H9 (cell line): Measurements from ENCODE around the gene NKX1-2. TPM values are rescaled to one million over a fixed set of nuclear protein-coding genes. Genes with fewer than 3 reads are reported as not detected.

Experiments used
- DNase-seq: peaks from one replicate; pipeline ENCODE4 v3.0.0-alpha.2; 2017
- H2AFZ ChIP-seq: one replicate; pipeline ENCODE4 v1.6.1; 2013; ENCODE audit warnings: mild to moderate bottlenecking, low read length, control low read depth, moderate library complexity
- H2AK5ac ChIP-seq: 2 replicates; pipeline ENCODE4 v1.6.1; 2013; ENCODE audit warnings: low read length, control low read depth, mixed read lengths; ENCODE audit not compliant: insufficient read length
- H2BK120ac ChIP-seq: one replicate; pipeline ENCODE4 v1.6.1; 2013; ENCODE audit warnings: low read depth, mild to moderate bottlenecking, low read length, control low read depth, inconsistent platforms; ENCODE audit not compliant: poor library complexity, severe bottlenecking
- H2BK12ac ChIP-seq: 2 replicates; pipeline ENCODE4 v1.6.1; 2013; ENCODE audit warnings: low read length, control low read depth, mixed read lengths, low read depth; ENCODE audit not compliant: insufficient read length
- H2BK15ac ChIP-seq: 2 replicates; pipeline ENCODE4 v1.6.1; 2013; ENCODE audit warnings: low read depth, low read length, control low read depth
- H2BK20ac ChIP-seq: one replicate; pipeline ENCODE4 v1.6.1; 2013; ENCODE audit warnings: low read depth, mild to moderate bottlenecking, low read length, control low read depth, inconsistent platforms; ENCODE audit not compliant: poor library complexity, severe bottlenecking
- H2BK5ac ChIP-seq: 2 replicates; pipeline ENCODE4 v1.6.1; 2013; ENCODE audit warnings: low read length, control low read depth, mixed read lengths; ENCODE audit not compliant: insufficient read length
- H3K14ac ChIP-seq: 2 replicates; pipeline ENCODE4 v1.6.1; 2013; ENCODE audit warnings: low read length, control low read depth; ENCODE audit not compliant: insufficient read depth
- H3K18ac ChIP-seq: 2 replicates; pipeline ENCODE4 v1.6.1; 2013; ENCODE audit warnings: low read depth, mild to moderate bottlenecking, mixed read lengths, low read length, control low read depth; ENCODE audit not compliant: insufficient read length
- H3K23ac ChIP-seq: 2 replicates; pipeline ENCODE4 v1.6.1; 2013; ENCODE audit warnings: low read length, control low read depth, mixed read lengths, low read depth; ENCODE audit not compliant: insufficient read length
- H3K23me2 ChIP-seq: 2 replicates; pipeline ENCODE4 v1.6.1; 2013; ENCODE audit warnings: low read depth, mild to moderate bottlenecking, mixed read lengths, low read length, control low read depth; ENCODE audit not compliant: insufficient read length, poor library complexity, severe bottlenecking
- H3K27ac ChIP-seq: 2 replicates; pipeline ENCODE4 v1.5.1; 2013; ENCODE audit warnings: low read length, control low read depth, mixed read lengths, low read depth; ENCODE audit not compliant: insufficient read length
- H3K27me3 ChIP-seq: 2 replicates; pipeline ENCODE4 v1.6.1; 2013; ENCODE audit warnings: low read length, control low read depth, inconsistent platforms; ENCODE audit not compliant: insufficient read depth
- H3K4ac ChIP-seq: 2 replicates; pipeline ENCODE4 v1.6.1; 2013; ENCODE audit warnings: low read depth, mild to moderate bottlenecking, control low read depth, inconsistent platforms, low read length, moderate library complexity
- H3K4me1 ChIP-seq: 2 replicates; pipeline ENCODE4 v1.6.1; 2013; ENCODE audit warnings: low read length, control low read depth, inconsistent platforms; ENCODE audit not compliant: insufficient read depth
- H3K4me2 ChIP-seq: 2 replicates; pipeline ENCODE4 v1.6.1; 2013; ENCODE audit warnings: low read length, control low read depth, mixed read lengths; ENCODE audit not compliant: insufficient read length, insufficient read depth
- H3K56ac ChIP-seq: 2 replicates; pipeline ENCODE4 v1.6.1; 2013; ENCODE audit warnings: low read depth, mild to moderate bottlenecking, mixed read lengths, low read length, control low read depth; ENCODE audit not compliant: insufficient read length
- H3K79me1 ChIP-seq: 2 replicates; pipeline ENCODE4 v1.6.1; 2013; ENCODE audit warnings: low read depth, mild to moderate bottlenecking, moderate library complexity, low read length, control low read depth, inconsistent platforms; ENCODE audit not compliant: insufficient read depth, poor library complexity, severe bottlenecking
- H3K79me2 ChIP-seq: 2 replicates; pipeline ENCODE4 v1.6.1; 2013; ENCODE audit warnings: low read length, control low read depth, inconsistent platforms; ENCODE audit not compliant: insufficient read depth
- H3K9ac ChIP-seq: 2 replicates; pipeline ENCODE4 v1.6.1; 2013; ENCODE audit warnings: low read length, control low read depth, mixed read lengths; ENCODE audit not compliant: insufficient read length; ENCODE audit errors: extremely low read depth
- H3K9me3 ChIP-seq: one replicate; pipeline ENCODE4 v1.6.1; 2013; ENCODE audit warnings: low read depth, low read length, inconsistent platforms; ENCODE audit not compliant: control insufficient read depth
- H3T11ph ChIP-seq: one replicate; pipeline ENCODE4 v1.6.1; 2013; ENCODE audit warnings: mild to moderate bottlenecking, low read length, control low read depth, inconsistent platforms
- H4K20me1 ChIP-seq: one replicate; pipeline ENCODE4 v1.6.1; 2013; ENCODE audit not compliant: control insufficient read depth, insufficient read length, insufficient read depth
- H4K5ac ChIP-seq: 2 replicates; pipeline ENCODE4 v1.6.1; 2013; ENCODE audit warnings: low read depth, mild to moderate bottlenecking, mixed read lengths, low read length, control low read depth; ENCODE audit not compliant: insufficient read length
- H4K8ac ChIP-seq: replicated peaks from 2 replicates; pipeline ENCODE4 v1.6.1; 2013; ENCODE audit warnings: low read length, control low read depth, mixed read lengths, low read depth; ENCODE audit not compliant: insufficient read length
- H4K91ac ChIP-seq: 2 replicates; pipeline ENCODE4 v1.6.1; 2013; ENCODE audit warnings: low read depth, mild to moderate bottlenecking, moderate library complexity, mixed read lengths, low read length, control low read depth; ENCODE audit not compliant: insufficient read length
- H3K27ac Mint-ChIP-seq, 3 experiments: 2 replicates in 2 of 3; 3 replicates in 1 of 3; pipeline ENCODE4 v1.8.0; 2020 to 2021; ENCODE audit warnings: mixed read lengths in 3 of 3, mild to moderate bottlenecking in 1 of 3, moderate library complexity in 1 of 3
- H3K27me3 Mint-ChIP-seq: 2 replicates; pipeline ENCODE4 v1.8.0; 2021; ENCODE audit warnings: low read depth, mild to moderate bottlenecking, moderate library complexity, mixed read lengths
- H3K36me3 Mint-ChIP-seq, 3 experiments: 2 replicates in 2 of 3; 3 replicates in 1 of 3; pipeline ENCODE4 v1.8.0; 2020 to 2021; ENCODE audit warnings: low read depth in 3 of 3, mixed read lengths in 3 of 3; ENCODE audit not compliant: insufficient read depth in 1 of 3
- H3K4me1 Mint-ChIP-seq, 2 experiments: 2 replicates each; pipeline ENCODE4 v1.8.0; 2020; ENCODE audit warnings: mixed read lengths in 2 of 2
- H3K4me3 Mint-ChIP-seq, 2 experiments: 2 replicates in 1 of 2; 3 replicates in 1 of 2; pipeline ENCODE4 v1.8.0; 2020 to 2021; ENCODE audit warnings: mild to moderate bottlenecking in 2 of 2, mixed read lengths in 2 of 2, moderate library complexity in 1 of 2
- H3K9me3 Mint-ChIP-seq, 2 experiments: 2 replicates in 1 of 2; 3 replicates in 1 of 2; pipeline ENCODE4 v1.8.0; 2020; ENCODE audit warnings: mild to moderate bottlenecking in 2 of 2, mixed read lengths in 2 of 2, moderate library complexity in 1 of 2
- WGBS: extraction: QIAGEN DNeasy Blood & Tissue Kit; methylation state at CpG from one replicate; pipeline ENCODE4 v1.1.7; 2013; ENCODE audit warnings: missing lambda C conversion rate, low lambda C conversion rate, mixed read lengths; ENCODE audit not compliant: insufficient read length; ENCODE audit errors: extremely low coverage; 5-methylcytosine and 5-hydroxymethylcytosine counted together
- total RNA-seq: library from RNA; stranded (reverse); gene quantifications from 2 replicates; pipeline ENCODE4 v1.2.1, GENCODE V29; 2021
- TF ChIP-seq, protein P1 (sequence below): fragments of 200-600 bp; sonication (generic); conservative IDR thresholded peaks from 3 replicates; pipeline ENCODE4 v1.8.0; 2021; ENCODE audit warnings: antibody characterized with exemption, mild to moderate bottlenecking

NKX1-2 gene
- total RNA-seq, 1 experiment from 2014 or later = 15.3 TPM

GRCh38 chr10:124451276-124451675, 1.4 kb upstream of the NKX1-2 start:
- no peak overlapping the region for H4K5ac ChIP-seq
- H3K9ac ChIP-seq = no peak overlapping the region
- no peak overlapping the region for H3K56ac ChIP-seq
- H3K18ac ChIP-seq = no peak overlapping the region
- no peak overlapping the region for H3K14ac ChIP-seq
- peak; percentile 59 for DNase-seq
- H3K23me2 ChIP-seq = peaks cover 23% of the 10 kb centered on the region
- H4K8ac ChIP-seq = no peak overlapping the region
- peaks cover 24% of the 10 kb centered on the region for H3K4me1 ChIP-seq
- H3K79me1 ChIP-seq = no peaks in the 10 kb centered on the region
- no peak overlapping the region for H4K91ac ChIP-seq
- H3K4me2 ChIP-seq = peak overlapping the region; percentile 72
- no peak overlapping the region for H3K4ac ChIP-seq
- peaks cover 67 to 73% of the 10 kb centered on the region in 2 experiments for H3K4me1 Mint-ChIP-seq
- no peak overlapping the region for H2BK20ac ChIP-seq
- no peak overlapping the region for H2BK12ac ChIP-seq
- H3K9me3 ChIP-seq = no peaks in the 10 kb centered on the region
- no peak overlapping the region for H3K23ac ChIP-seq
- peaks cover 15% of the 10 kb centered on the region; the same call in 1 of the 2 replicates for H3K27me3 ChIP-seq
- H2BK5ac ChIP-seq = no peak overlapping the region
- no peaks in the 10 kb centered on the region for H4K20me1 ChIP-seq
- H3K4me3 Mint-ChIP-seq = peak overlapping the region; percentile 67 to 85
- peaks cover 74% of the 10 kb centered on the region for H3K27me3 Mint-ChIP-seq
- H3K36me3 Mint-ChIP-seq = peaks cover 0 to 9% (median 0%) of the 10 kb centered on the region in 3 experiments; a peak in 2 of 7 replicates
- H3K27ac ChIP-seq = no peak overlapping the region
- no peak overlapping the region for H2AK5ac ChIP-seq
- peak overlapping the region in 2 of 3 experiments; percentile 30 to 91; a peak in 4 of 7 replicates for H3K27ac Mint-ChIP-seq
- TF ChIP-seq, protein P1, sequence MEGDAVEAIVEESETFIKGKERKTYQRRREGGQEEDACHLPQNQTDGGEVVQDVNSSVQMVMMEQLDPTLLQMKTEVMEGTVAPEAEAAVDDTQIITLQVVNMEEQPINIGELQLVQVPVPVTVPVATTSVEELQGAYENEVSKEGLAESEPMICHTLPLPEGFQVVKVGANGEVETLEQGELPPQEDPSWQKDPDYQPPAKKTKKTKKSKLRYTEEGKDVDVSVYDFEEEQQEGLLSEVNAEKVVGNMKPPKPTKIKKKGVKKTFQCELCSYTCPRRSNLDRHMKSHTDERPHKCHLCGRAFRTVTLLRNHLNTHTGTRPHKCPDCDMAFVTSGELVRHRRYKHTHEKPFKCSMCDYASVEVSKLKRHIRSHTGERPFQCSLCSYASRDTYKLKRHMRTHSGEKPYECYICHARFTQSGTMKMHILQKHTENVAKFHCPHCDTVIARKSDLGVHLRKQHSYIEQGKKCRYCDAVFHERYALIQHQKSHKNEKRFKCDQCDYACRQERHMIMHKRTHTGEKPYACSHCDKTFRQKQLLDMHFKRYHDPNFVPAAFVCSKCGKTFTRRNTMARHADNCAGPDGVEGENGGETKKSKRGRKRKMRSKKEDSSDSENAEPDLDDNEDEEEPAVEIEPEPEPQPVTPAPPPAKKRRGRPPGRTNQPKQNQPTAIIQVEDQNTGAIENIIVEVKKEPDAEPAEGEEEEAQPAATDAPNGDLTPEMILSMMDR = no peak
- WGBS = no CpG with 5 or more reads among the region's 6 CpGs
- no peaks in the 10 kb centered on the region; a peak in 2 of 5 replicates for H3K9me3 Mint-ChIP-seq
- H2AFZ ChIP-seq = no peak overlapping the region
- no peak overlapping the region for H2BK15ac ChIP-seq
- no peak overlapping the region for H2BK120ac ChIP-seq
- H3K79me2 ChIP-seq = no peaks in the 10 kb centered on the region
- H3T11ph ChIP-seq = no peak overlapping the region
